Heart left ventricle (tissue), 16 donors: ENCODE results near the gene DBH. TPM values are rescaled to one million over a fixed set of nuclear protein-coding genes. Genes with fewer than 3 reads are reported as not detected.

Source experiments
- ATAC-seq, 4 donors: fragments of 200-7000 bp; cut with Tn5 transposase; one replicate each; pipeline ENCODE4 v1.9.1; 2020 to 2022; ENCODE audit warnings: moderate library complexity in 4 of 4, mild to moderate bottlenecking in 3 of 4, moderate number of reproducible peaks in 1 of 4
- DNase-seq, 5 donors: peaks; one replicate each; pipeline ENCODE4 v3.0.0-alpha.2; 2020
- H3K27ac ChIP-seq, 12 donors: fragments of 200-600 bp; sonication (generic) in 4 of 12; one replicate each; pipeline versions ENCODE4 v1.5.0 to v1.8.0; 2016 to 2022; ENCODE audit warnings: mild to moderate bottlenecking in 2 of 12
- H3K27me3 ChIP-seq, 9 donors: fragments of 200-600 bp; sonication (generic) in 2 of 9; one replicate each; pipeline versions ENCODE4 v1.5.1 to v1.8.0; 2016 to 2022; ENCODE audit warnings: mild to moderate bottlenecking in 3 of 9
- H3K36me3 ChIP-seq, 9 donors: fragments of 200-600 bp; sonication (generic) in 2 of 9; one replicate each; pipeline versions ENCODE4 v1.5.0 to v1.8.0; 2018 to 2022; ENCODE audit warnings: mild to moderate bottlenecking in 2 of 9
- H3K4me1 ChIP-seq, 12 donors: fragments of 200-600 bp; sonication (generic) in 4 of 12; one replicate each; pipeline versions ENCODE4 v1.5.0 to v1.8.0; 2016 to 2022; ENCODE audit warnings: mild to moderate bottlenecking in 3 of 12
- H3K4me3 ChIP-seq, 12 donors: fragments of 200-600 bp; sonication (generic) in 4 of 12; one replicate each; pipeline versions ENCODE4 v1.5.0 to v1.8.0; 2017 to 2022; ENCODE audit warnings: mild to moderate bottlenecking in 9 of 12, moderate library complexity in 4 of 12
- H3K9me3 ChIP-seq, 12 donors: fragments of 200-600 bp; sonication (generic) in 4 of 12; one replicate each; pipeline versions ENCODE4 v1.5.0 to v1.8.0; 2016 to 2022; ENCODE audit warnings: mild to moderate bottlenecking in 1 of 12
- POLR2A ChIP-seq, 2 donors: fragments of 450-650 bp; IDR thresholded peaks; one replicate each; pipeline ENCODE4 v1.6.1; 2017; ENCODE audit warnings: antibody characterized with exemption in 2 of 2, mild to moderate bottlenecking in 2 of 2, moderate library complexity in 2 of 2
- WGBS, 4 donors: extraction: QIAGEN DNeasy Blood & Tissue Kit in 2 of 4; methylation state at CpG; one replicate each; pipeline versions ENCODE4 v1.1.5 to v1.1.7; 2013 to 2018; 5-methylcytosine and 5-hydroxymethylcytosine counted together
- intact Hi-C, 10 donors: fragments of 100-400 bp; cut with DNase I; formaldehyde crosslinking; loops; one replicate each; pipeline versions ENCODE4 v1.11.1 to v1.14.2; 2022
- polyA plus RNA-seq, 2 donors: library from polyadenylated mRNA; stranded (reverse); fragments of 200-250 nt; gene quantifications; one replicate each; pipeline ENCODE4 v1.2.3, GENCODE V29; 2013
- total RNA-seq, 9 donors: library from RNA; depleted of rRNA in 2 of 9; stranded (reverse); fragments of >200 nt in 2 of 9; fragmentation: NEBNext Ultra II Directional in 3 of 9; extraction: Animal tissue kit (Norgen Biotek cat#: 25700) in 3 of 9; gene quantifications; one replicate each; pipeline versions ENCODE4 v1.1.0 to v1.2.4, GENCODE V29; 2016 to 2023
- TF ChIP-seq, protein P1 (sequence below), 12 donors: fragments of 200-600 bp; sonication (generic) in 4 of 12; IDR thresholded peaks; one replicate each; pipeline versions ENCODE4 v1.5.0 to v1.8.0; 2018 to 2022; ENCODE audit warnings: antibody characterized with exemption in 12 of 12, mild to moderate bottlenecking in 5 of 12
- donor health status: ischemic (EF 13 %, LVEDD 7.1; RV severe dilation, severe dysfunction).
- donor health status: healthy with polysubstance abuse.
- donor health status: DM: no; HTN: yes; CAD: no.
- donor health status: DM: no; HTN: no; CAD: no.
- donor health status: ischemic (EF 25% LVEDD 6.9; RV normal size, moderate dysfunction).
- donor health status: ischemic (EF 25% LVEDD 5.7; RV mildly dilated, moderate dysfunction).
- donor health status: healthy.
- donor health status: DM: yes; HTN: yes; CAD: no.
- donor health status: ischemic (EF 35%, LVEDD 5.7; RV mildly dilated, moderate dysfunction).
- donor health status: nonischemic (EF 11% LVEDD 7.7; RV severe dilation, severe dysfunction).
- donor health status: DM: yes; HTN: yes; CAD: no.
- donor health status: PGD.
- donor health status: ischemic (EF 29% LVEDD 5.4; RV normal size, mild dysfunction).
- donor health status: nonischemic (EF 23%, LVEDD 6.1; RV moderate dilation, normal function).

Gene DBH
- total and polyA plus RNA-seq, 11 donors, result 0.06 to 0.08 TPM; not detected in 9

DNA sequence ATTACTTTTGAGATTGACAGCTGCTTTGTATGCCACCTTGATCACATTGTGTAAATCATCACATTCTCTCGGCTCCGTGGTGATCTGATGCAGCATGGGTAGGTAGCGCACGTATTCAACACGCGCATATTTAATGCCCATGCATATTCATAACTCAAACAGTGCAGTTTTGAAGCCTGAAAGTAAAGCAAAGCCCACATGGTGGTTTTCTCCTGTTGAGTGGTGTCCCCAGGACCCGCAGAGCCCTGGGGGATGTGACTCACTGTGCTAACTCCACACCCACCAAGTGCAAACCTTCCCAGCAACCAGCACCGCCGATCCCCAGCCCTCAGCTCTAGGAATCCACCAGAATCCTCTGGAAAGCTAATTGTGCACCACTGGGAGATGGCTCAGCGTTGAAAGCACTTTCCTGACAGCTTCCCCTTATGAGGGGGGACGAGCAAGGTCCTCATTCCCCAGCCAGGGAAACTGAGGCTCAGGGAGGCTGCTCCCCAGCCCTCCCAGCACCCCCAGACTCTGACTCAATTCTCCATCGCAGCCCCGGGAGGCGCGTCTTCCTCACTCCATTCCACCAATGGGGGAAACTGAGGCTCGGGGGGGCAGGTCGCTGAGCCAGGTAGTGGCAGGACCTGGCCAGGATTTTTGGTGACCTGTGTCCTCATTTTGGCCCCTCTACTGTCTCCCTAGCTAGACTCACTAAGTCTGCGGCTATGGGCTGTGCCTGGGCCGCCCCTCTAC, 55.6 kb downstream of the DBH start:
- WGBS, 4 donors, result 89 to 95% (median 92%) methylated on average over 13 to 19 of the region's 19 CpGs
- ATAC-seq (no peak), DNase-seq (peak in 3 of 5 donors; percentile 8 to 60 (median 14))
- intact Hi-C loops, result no loop called here
- TF ChIP-seq, protein P1, sequence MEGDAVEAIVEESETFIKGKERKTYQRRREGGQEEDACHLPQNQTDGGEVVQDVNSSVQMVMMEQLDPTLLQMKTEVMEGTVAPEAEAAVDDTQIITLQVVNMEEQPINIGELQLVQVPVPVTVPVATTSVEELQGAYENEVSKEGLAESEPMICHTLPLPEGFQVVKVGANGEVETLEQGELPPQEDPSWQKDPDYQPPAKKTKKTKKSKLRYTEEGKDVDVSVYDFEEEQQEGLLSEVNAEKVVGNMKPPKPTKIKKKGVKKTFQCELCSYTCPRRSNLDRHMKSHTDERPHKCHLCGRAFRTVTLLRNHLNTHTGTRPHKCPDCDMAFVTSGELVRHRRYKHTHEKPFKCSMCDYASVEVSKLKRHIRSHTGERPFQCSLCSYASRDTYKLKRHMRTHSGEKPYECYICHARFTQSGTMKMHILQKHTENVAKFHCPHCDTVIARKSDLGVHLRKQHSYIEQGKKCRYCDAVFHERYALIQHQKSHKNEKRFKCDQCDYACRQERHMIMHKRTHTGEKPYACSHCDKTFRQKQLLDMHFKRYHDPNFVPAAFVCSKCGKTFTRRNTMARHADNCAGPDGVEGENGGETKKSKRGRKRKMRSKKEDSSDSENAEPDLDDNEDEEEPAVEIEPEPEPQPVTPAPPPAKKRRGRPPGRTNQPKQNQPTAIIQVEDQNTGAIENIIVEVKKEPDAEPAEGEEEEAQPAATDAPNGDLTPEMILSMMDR (IDR thresholded peaks at IDR 0.05), result no peak
- no peak for TF ChIP-seq POLR2A (IDR thresholded peaks at IDR 0.05)
- Histone ChIP-seq H3K27ac (no peak overlapping the region), H3K4me1 (peaks cover 0 to 2% (median 0%) of the 10 kb centered on the region in 12 donors), H3K4me3 (no peak overlapping the region), H3K9me3 (no peaks in the 10 kb centered on the region), H3K27me3 (peaks cover 0 to 4% (median 0%) of the 10 kb centered on the region in 9 donors), H3K36me3 (no peaks in the 10 kb centered on the region)

GRCh38 chr9:133692364-133692985, 56.3 kb downstream of the DBH start:
- DNase-seq (peak in 2 of 5 donors; percentile 13 to 15), ATAC-seq (peak in 1 of 4 donors; percentile 20)
- intact Hi-C loops, result no loop called here
- Histone ChIP-seq H3K36me3 (no peaks in the 10 kb centered on the region), H3K4me3 (no peak overlapping the region), H3K27me3 (peaks cover 0 to 4% (median 0%) of the 10 kb centered on the region in 9 donors), H3K4me1 (no peaks in the 10 kb centered on the region), H3K9me3 (no peaks in the 10 kb centered on the region), H3K27ac (no peak overlapping the region)
- WGBS, 4 donors, result 88 to 92% (median 91%) methylated on average over 25 of the region's 25 CpGs
- no peak for TF ChIP-seq POLR2A (IDR thresholded peaks at IDR 0.05)
- TF ChIP-seq, protein P1 (IDR thresholded peaks at IDR 0.05), result no peak

DNA sequence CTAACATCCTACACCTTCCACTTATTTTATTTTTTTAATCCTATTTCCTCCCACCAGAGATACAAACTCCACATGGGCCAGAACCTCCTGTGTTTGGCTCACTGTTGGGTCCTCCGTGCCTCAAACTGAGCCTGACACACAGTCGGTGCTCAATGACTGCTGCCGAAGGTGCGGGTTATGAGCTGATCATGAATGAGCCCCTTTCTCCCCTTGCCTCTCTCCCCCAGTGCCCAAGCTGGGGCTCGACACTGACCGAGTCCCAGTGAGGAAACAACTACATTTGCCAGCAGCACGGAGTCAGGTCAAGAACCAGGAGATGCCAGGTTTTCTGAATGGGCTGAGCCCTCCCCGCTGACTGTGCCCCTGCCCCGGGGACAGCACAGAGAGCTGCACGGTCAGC, 57.0 kb downstream of the DBH start:
- ATAC-seq (no peak), DNase-seq (peak in 3 of 5 donors; percentile 6 to 16 (median 15))
- Histone ChIP-seq H3K4me3 (no peak overlapping the region), H3K27ac (no peak overlapping the region), H3K36me3 (no peaks in the 10 kb centered on the region), H3K4me1 (no peaks in the 10 kb centered on the region), H3K27me3 (peaks cover 0 to 4% (median 0%) of the 10 kb centered on the region in 9 donors), H3K9me3 (no peaks in the 10 kb centered on the region)
- intact Hi-C loops, result no loop called here
- TF ChIP-seq, protein P1 (IDR thresholded peaks at IDR 0.05), result no peak
- TF ChIP-seq POLR2A (IDR thresholded peaks at IDR 0.05), result no peak
- WGBS, 4 donors, result 92 to 94% (median 93%) methylated on average over 10 of the region's 10 CpGs
